Activated naive CD4-positive, alpha-beta T cell treated with anti-CD3 and anti-CD28 coated beads, Interleukin-2, amount 50 U/mL, for 16 hours (primary cell): ENCODE results near the gene NECAB3.

ENCODE experiments used
- DNase-seq: peaks from one replicate; pipeline ENCODE4 v3.0.0-alpha.2; 2020

Gene NECAB3

GRCh38 chr20:33676652-33677645, 2.7 kb upstream of the NECAB3 start:
- DNase-seq = no peak

GRCh38 chr20:33676121-33676520, 1.9 kb upstream of the NECAB3 start:
- no peak for DNase-seq

GRCh38 chr20:33675136-33675959, 1.1 kb upstream of the NECAB3 start:
- DNase-seq = no peak

- no peak for DNase-seq
These were observed 576 bp downstream of the NECAB3 start for GRCh38 chr20:33673410-33674293.

- no peak for DNase-seq
These were observed 1.2 kb downstream of the NECAB3 start for GRCh38 chr20:33673114-33673409.

GRCh38 chr20:33672426-33673113, 1.7 kb downstream of the NECAB3 start:
- DNase-seq = no peak

GRCh38 chr20:33671573-33672288, 2.5 kb downstream of the NECAB3 start:
- DNase-seq = no peak

GRCh38 chr20:33670715-33671499, 3.3 kb downstream of the NECAB3 start:
- no peak for DNase-seq

- no peak for DNase-seq
These were observed 4.2 kb downstream of the NECAB3 start for GRCh38 chr20:33669873-33670640.

- DNase-seq = no peak
These were observed 5.0 kb downstream of the NECAB3 start for GRCh38 chr20:33669224-33669623.

GRCh38 chr20:33668466-33669155, 5.6 kb downstream of the NECAB3 start:
- DNase-seq = no peak

GRCh38 chr20:33667676-33668465, 6.4 kb downstream of the NECAB3 start:
- peak; percentile 79 for DNase-seq

GRCh38 chr20:33667245-33667675, 7.0 kb downstream of the NECAB3 start:
- DNase-seq = peak; percentile 58

GRCh38 chr20:33666293-33667244, 7.7 kb downstream of the NECAB3 start, which contains the start of gene ACTL10:
Gene ACTL10, plus strand, starts transcription at chr20:33666943. Its CDS starts 555 bp downstream, at chr20:33667498.
- peak; percentile 78 for DNase-seq

GRCh38 chr20:33664762-33665144, 9.5 kb downstream of the NECAB3 start:
- DNase-seq = no peak

- DNase-seq = no peak
These were observed 10.0 kb downstream of the NECAB3 start for GRCh38 chr20:33664085-33664761.
